ENCODE measurements around the gene LRRTM3.

LRRTM3 gene

DNA sequence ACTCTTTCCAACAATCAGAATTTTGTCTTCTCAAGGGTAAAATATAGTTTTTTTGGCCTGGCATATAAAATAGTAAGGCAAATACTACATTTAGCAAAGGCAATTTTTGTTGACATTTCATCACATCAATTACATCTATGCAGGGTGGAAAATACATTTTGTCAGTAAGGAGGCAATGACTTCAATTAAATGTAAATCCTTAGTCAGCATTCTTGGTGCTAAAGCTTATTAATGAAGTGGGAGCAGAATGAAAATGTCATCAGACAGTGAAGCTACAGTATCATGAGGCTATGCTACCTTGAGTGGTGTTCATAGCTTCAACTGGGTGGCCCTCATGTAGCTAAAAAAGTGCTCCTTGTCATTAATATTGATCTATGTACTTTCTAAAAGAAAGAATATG lies 8.9 kb downstream of the LRRTM3 start:
- TF ChIP-seq, protein P1, sequence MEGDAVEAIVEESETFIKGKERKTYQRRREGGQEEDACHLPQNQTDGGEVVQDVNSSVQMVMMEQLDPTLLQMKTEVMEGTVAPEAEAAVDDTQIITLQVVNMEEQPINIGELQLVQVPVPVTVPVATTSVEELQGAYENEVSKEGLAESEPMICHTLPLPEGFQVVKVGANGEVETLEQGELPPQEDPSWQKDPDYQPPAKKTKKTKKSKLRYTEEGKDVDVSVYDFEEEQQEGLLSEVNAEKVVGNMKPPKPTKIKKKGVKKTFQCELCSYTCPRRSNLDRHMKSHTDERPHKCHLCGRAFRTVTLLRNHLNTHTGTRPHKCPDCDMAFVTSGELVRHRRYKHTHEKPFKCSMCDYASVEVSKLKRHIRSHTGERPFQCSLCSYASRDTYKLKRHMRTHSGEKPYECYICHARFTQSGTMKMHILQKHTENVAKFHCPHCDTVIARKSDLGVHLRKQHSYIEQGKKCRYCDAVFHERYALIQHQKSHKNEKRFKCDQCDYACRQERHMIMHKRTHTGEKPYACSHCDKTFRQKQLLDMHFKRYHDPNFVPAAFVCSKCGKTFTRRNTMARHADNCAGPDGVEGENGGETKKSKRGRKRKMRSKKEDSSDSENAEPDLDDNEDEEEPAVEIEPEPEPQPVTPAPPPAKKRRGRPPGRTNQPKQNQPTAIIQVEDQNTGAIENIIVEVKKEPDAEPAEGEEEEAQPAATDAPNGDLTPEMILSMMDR (IDR thresholded peaks at IDR 0.05; ENCODE audit: low read depth, low read length): no peak
- TF ChIP-seq, protein P2, sequence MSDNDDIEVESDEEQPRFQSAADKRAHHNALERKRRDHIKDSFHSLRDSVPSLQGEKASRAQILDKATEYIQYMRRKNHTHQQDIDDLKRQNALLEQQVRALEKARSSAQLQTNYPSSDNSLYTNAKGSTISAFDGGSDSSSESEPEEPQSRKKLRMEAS (IDR thresholded peaks at IDR 0.05; ENCODE audit: low read depth, low read length): no peak
- no peak for TF ChIP-seq POLR2A (IDR thresholded peaks at IDR 0.05; ENCODE audit: extremely low read depth, insufficient read length)
- TF ChIP-seq MYC (IDR thresholded peaks at IDR 0.05; ENCODE audit: low read depth, low read length): no peak
- no peak overlapping the region for H3K4me3 ChIP-seq (ENCODE audit: low read depth, low read length)
- DNase-seq (ENCODE audit: low read depth): no peak

DNA sequence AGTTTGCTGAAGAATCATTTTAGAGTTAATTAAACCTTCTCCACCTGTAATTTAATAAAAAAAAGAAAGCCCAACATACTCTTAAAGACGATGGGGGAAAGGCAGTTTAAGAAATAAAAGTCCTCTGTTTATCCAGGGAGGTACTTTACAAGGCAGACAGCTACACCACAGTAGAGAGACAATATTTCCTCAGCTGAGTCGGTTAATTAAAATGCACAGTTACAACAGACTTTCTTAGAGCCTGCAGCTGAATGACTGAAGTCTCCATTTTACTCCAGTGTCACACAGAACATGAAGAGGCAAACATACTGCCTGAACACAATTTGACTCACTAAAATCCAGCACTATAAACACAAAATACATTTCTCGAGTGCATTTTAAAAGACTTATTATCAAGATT lies 15.1 kb downstream of the LRRTM3 start:
- TF ChIP-seq POLR2A (IDR thresholded peaks at IDR 0.05; ENCODE audit: extremely low read depth, insufficient read length): no peak
- TF ChIP-seq MYC (IDR thresholded peaks at IDR 0.05; ENCODE audit: low read depth, low read length): no peak
- TF ChIP-seq, protein P2 (IDR thresholded peaks at IDR 0.05; ENCODE audit: low read depth, low read length): no peak
- TF ChIP-seq, protein P1 (IDR thresholded peaks at IDR 0.05; ENCODE audit: low read depth, low read length): no peak
- no peak for DNase-seq (ENCODE audit: low read depth)
- H3K4me3 ChIP-seq (ENCODE audit: low read depth, low read length): no peak overlapping the region

DNA sequence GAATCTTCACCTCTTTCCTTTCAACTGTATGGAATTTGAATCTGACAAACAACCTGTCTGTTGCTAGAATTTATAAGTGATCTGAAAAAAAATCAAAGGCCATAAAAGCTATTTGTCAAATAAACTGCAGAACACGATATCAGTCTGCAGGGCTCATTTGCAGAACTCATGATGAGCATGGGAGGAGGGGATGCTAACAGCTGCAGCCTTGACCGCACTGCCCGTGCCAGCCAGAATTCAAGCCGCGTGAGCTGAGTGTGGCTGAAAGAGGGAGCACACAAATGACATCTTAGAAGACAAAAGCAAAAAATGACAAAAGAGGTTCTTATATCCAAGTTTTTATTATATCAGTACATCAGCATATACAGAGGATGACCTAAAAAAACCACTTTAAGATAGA lies 15.7 kb downstream of the LRRTM3 start:
- DNase-seq (ENCODE audit: low read depth): no peak
- no peak overlapping the region for H3K4me3 ChIP-seq (ENCODE audit: low read depth, low read length)
- TF ChIP-seq MYC (IDR thresholded peaks at IDR 0.05; ENCODE audit: low read depth, low read length) (no peak), POLR2A (IDR thresholded peaks at IDR 0.05; ENCODE audit: extremely low read depth, insufficient read length) (no peak)
- TF ChIP-seq, protein P2 (IDR thresholded peaks at IDR 0.05; ENCODE audit: low read depth, low read length): no peak
- TF ChIP-seq, protein P1 (IDR thresholded peaks at IDR 0.05; ENCODE audit: low read depth, low read length): no peak

DNA sequence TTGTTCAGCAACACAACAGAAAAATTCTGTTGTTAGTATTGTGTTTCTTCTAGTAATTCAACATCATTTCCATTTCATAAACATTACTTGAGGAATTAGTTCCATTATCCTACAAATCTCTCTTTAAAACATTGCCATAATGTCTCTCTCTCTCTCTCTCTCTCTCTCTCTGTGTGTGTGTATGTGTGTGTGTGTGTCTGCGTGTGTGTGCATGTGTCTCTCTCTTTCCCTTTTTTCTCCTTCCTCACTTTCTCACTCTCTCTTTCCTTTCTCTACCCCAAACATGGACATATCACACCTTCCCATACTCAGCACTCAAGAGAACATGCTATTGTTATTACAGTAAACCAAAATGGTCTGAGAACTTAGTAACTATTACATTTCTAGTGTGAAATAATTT lies 16.6 kb downstream of the LRRTM3 start:
- H3K4me3 ChIP-seq (ENCODE audit: low read depth, low read length): no peak overlapping the region
- TF ChIP-seq, protein P2 (IDR thresholded peaks at IDR 0.05; ENCODE audit: low read depth, low read length): no peak
- TF ChIP-seq MYC (IDR thresholded peaks at IDR 0.05; ENCODE audit: low read depth, low read length) (no peak), POLR2A (IDR thresholded peaks at IDR 0.05; ENCODE audit: extremely low read depth, insufficient read length) (no peak)
- TF ChIP-seq, protein P1 (IDR thresholded peaks at IDR 0.05; ENCODE audit: low read depth, low read length): no peak
- no peak for DNase-seq (ENCODE audit: low read depth)

DNA sequence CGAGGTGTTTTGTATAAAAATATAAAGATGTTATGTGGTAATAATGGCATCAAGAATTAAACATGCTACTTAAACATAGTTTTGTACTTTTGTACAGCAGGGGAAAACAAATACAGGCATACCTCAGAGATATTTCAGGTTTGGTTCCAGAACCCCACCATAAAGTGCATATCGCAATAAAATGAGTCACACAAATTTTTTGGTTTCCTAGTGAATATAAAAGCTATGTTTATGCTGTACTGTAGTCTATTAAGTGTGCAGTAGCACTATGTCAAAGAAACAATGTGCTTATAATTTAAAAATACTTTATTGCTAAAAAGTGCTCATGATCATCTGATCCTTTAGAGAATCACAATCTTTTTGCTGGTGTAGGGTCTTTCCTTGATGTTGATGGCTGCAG lies 17.8 kb downstream of the LRRTM3 start:
- TF ChIP-seq MYC (IDR thresholded peaks at IDR 0.05; ENCODE audit: low read depth, low read length): no peak
- no peak for TF ChIP-seq POLR2A (IDR thresholded peaks at IDR 0.05; ENCODE audit: extremely low read depth, insufficient read length)
- TF ChIP-seq, protein P1 (IDR thresholded peaks at IDR 0.05; ENCODE audit: low read depth, low read length): no peak
- TF ChIP-seq, protein P2 (IDR thresholded peaks at IDR 0.05; ENCODE audit: low read depth, low read length): no peak
- DNase-seq (ENCODE audit: low read depth): no peak

DNA sequence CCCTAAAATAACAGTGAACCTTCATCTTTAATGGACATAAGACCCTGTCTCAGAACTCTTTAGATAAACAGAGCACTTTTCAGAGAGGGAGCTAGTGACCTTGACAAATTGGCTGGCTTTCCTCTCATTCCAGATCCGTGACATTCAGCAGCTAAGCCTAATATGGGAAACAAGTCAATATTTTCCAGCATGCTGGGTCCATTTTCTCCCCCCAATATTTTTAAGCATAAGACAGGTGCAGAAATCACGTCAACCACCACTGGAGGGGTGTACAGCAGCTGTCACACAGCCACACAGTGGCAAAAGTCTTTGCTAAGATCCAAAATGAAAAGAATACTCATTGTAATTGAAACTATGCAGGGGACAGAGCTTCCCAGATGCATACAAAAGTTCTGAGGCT lies 26.1 kb downstream of the LRRTM3 start:
- TF ChIP-seq, protein P2 (IDR thresholded peaks at IDR 0.05; ENCODE audit: low read depth, low read length): no peak
- TF ChIP-seq MYC (IDR thresholded peaks at IDR 0.05; ENCODE audit: low read depth, low read length): no peak
- TF ChIP-seq, protein P1 (IDR thresholded peaks at IDR 0.05; ENCODE audit: low read depth, low read length): no peak
- no peak for TF ChIP-seq POLR2A (IDR thresholded peaks at IDR 0.05; ENCODE audit: extremely low read depth, insufficient read length)
- no peak overlapping the region for H3K4me3 ChIP-seq (ENCODE audit: low read depth, low read length)
- no peak for DNase-seq (ENCODE audit: low read depth)

More for the DNA sequence above, 17.8 kb downstream of the LRRTM3 start:
- H3K4me3 ChIP-seq (ENCODE audit: low read depth, low read length): no peak overlapping the region

Measured in NB4 (cell line).